Activated CD8-positive, alpha-beta memory T cell treated with anti-CD3 and anti-CD28 coated beads, Interleukin-2, amount 50 U/mL, for 48 hours (primary cell): ENCODE data around the gene BUD23.
"Not testable (repeated sequence)": the region's sequence is repeated elsewhere in the genome, so short reads cannot be mapped to it uniquely, and the experiment has no call there.

Experiments
- DNase-seq: peaks from one replicate; pipeline ENCODE4 v3.0.0-alpha.2; 2020

Gene BUD23

DNA sequence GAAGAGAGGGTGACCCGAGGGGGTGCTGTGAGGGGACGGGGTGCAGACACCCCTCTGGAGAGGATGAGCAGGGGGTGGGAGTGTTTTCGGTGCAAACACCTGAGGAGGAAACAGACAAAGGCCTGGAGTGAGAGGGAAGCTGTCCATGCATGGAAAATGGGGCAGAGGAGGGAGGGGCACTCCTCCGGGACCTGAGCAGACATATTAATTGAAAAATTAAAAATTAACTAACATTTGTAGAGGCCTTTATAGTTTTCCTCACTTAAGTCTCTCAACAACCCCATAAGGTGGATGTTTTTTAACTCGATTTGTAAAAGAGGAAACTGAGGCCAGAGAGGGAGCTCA lies 14.5 kb upstream of the BUD23 start:
- no peak for DNase-seq

GRCh38 chr7:73669288-73669701 lies 14.1 kb upstream of the BUD23 start:
- DNase-seq: no peak

DNA sequence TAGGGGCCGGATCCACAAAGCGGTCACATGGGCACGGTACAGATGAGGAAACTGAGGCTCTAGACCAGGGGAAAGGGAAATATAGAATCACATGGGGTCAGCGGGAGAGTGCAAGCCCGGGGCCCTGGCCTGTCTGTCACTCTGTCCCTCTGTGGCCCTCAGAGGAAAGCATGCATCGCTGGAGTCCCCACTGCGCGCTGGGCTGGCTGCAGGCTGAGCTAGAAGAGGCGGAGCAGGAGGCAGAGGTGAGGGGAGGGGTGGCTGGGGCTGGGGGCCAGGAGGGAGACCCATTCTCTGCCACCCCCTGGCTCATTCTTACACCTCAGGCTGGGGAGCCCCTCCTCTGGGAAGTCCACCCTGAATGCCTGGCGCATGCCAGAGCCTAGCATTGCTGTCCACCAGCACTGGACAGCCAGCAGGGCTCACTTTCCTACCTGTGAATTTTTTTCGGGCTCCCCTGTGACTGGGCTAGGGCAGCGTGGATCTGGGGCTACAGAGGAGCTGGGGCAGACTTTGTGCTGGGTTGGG lies 13.5 kb upstream of the BUD23 start:
- DNase-seq: no peak

DNA sequence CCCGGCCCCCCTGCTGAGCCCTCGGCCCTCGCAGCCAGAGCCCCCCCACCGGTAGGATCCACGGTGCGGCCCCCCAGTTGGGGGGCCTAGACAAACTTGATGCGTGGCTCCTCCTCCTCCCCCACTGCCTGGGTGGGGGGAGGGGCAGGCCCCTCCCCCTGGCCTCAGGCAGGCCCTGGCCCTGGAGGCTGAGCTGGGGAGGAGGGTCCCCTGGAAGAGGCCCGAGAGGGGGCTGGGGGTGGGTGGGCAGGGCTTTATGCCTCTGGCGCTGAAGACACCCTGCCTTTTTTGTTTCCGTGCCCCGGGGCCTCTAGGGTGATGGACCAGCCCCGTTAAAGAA lies 12.1 kb upstream of the BUD23 start:
- no peak for DNase-seq

DNA sequence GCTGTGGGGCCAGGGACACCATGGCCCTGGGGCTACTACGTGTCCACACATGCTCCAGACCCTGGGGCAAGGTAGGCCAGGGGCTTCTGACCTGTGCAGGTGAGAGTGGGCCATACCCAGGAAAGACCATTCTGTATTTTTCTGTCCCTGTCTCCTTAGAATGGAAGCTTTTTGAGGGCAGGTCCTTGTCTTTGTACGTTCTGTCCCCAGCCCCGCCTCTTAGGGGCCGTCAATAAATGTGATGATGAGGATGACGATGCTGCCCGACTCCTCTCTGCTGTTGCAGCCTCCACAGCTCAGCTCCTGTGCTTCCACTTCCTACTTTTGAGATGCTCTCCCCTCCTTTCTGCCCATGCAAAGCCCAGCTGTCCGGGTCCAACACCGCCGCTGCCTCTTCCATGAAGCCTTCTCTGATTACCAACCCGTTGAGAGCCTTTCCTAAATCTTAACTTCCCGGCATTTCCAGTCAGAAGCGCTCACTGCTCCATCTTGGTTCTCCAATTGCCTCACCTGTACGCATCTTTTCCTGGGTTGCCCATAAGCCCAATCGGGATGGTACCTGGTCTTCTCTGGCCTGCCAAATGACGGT lies 11.4 kb upstream of the BUD23 start:
- no peak for DNase-seq

- DNase-seq: no peak
Measured at GRCh38 chr7:73674468-73675124, 8.8 kb upstream of the BUD23 start.

GRCh38 chr7:73676062-73676461 lies 7.3 kb upstream of the BUD23 start:
- not testable (repeated sequence) for DNase-seq

- no peak for DNase-seq
Measured at GRCh38 chr7:73678862-73679261, 4.5 kb upstream of the BUD23 start.

DNA sequence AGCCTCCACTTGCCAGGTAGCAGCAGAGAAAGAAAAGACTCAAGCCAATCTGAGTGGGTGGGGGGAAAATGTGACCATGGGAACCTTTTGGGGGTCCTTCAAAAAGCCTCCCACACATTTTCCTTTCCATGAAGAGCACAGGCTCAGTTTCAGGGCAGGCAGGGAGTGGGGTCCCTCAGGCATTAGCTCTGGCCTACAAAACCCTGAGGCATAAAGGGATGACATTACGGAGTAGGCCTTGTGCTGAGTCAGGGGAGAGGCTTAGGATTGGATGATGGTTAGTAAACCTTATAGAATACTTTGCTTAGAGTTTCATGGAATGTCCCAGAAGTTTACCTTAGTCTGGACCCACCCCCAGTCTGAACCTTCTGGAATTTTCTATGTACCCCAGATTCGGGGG lies 3.7 kb upstream of the BUD23 start:
- no peak for DNase-seq

DNA sequence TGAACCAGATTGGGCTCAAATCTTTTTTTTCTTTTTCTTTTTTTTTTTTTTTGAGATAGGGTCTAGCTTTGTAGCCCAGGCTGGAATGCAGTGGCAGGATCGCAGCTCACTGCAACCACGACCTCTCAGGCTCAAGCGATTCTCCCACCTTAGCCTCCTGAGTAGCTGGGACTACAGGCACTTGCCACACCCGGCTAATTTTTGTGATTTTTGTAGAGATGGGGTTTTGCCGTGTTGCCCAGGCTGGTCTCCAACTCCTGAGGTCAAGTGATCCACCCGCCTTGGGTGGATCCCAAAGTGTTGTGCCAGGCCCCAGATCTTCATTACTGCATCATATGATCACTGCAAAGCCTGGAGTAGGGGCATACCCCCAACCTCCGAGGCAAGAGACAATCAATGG lies 2.9 kb upstream of the BUD23 start:
- DNase-seq: no peak

- DNase-seq: no peak
Measured at GRCh38 chr7:73681031-73681430, 2.4 kb upstream of the BUD23 start.

DNA sequence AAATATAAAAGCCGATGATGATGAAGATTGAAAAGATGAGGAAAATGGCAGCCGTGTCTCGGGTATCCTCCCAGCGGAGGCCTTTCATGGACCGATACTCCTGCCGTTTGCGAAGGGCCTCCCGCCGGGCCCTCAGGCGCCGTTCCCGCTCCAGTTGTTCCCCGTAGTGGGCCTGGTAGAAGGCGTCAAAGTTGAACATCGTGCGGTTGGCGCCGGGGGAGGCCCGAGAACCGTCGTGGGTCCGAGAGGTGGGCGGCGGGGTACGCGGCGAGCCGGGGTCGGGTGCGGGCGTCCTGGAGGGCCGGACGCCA lies 697 bp upstream of the BUD23 start:
- no peak for DNase-seq

GRCh38 chr7:73683788-73684693 lies 644 bp downstream of the BUD23 start:
- DNase-seq: no peak

- DNase-seq: no peak
Measured at GRCh38 chr7:73685311-73685710, 1.9 kb downstream of the BUD23 start.

- no peak for DNase-seq
Measured at GRCh38 chr7:73688288-73688687, 4.9 kb downstream of the BUD23 start.

DNA sequence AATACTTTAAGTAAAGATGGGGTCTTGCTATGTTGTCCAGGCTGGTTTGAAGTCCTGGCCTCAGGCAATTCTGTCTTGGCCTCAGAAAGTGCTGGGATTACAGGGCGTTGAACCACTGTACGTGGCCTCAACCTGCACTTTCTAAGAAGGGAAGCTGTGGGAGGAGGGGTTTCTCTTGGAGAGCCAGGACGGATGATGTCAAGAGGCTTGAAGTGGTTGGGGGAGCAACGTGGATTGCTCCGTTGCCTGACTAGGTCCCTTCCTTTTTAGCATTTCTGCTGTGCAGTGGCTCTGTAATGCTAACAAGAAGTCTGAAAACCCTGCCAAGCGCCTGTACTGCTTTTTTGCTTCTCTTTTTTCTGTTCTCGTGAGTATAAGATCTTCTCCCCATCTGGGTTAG lies 7.2 kb downstream of the BUD23 start:
- no peak for DNase-seq

DNA sequence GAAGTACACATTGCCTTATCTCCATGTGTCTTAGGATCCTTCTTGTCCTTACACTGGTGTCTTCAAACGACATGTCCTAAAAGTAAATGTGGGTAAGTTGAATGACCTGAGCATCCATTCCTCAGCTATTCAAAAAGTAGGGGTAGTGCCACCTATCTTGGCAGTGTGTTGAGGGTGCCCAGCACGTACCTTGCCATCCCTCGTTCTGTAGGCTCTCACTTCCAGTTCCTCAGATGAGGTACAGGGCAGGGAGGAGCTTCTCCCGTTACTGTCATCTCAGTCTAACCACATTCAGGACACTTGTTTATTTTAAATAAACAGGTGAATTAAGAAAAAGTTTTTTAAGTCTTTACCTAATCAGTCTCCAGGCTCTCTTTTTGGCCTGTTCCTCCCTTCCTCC lies 13.0 kb downstream of the BUD23 start:
- no peak for DNase-seq

- DNase-seq: no peak
Measured at GRCh38 chr7:73698410-73698809, 15.0 kb downstream of the BUD23 start.

DNA sequence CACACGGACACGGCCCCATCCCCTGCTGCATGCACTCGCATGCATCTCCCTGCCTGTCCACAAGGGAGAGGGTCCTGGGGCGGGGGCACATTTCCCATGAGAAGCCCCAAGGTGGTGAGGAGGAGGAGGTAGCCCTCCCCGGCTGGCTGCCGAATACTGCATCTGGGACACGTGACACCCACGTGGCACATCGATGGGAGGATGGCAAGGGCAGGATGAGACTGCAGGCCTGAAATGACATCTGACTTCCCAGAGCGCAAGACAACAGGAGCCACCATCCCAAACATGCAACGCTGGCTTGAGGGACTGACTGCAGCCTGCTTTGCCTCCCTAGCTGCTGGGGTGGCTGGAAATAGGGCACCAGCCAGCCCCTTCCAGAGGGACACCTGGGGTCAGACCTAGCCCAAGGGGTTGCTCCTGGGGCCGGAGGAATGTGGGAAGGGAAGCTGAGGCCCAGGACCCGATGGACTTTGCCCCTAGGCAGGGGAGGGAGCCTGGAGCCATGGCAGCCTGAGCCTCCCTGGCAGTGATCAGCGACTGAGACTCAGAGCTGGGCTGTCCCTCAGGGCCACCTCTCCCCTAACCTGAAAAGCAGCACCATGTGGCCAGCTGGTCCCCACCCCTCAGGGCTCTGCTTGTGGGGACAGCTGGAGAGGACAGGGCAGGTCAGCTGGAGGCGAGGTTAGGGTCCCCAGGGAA lies 16.1 kb downstream of the BUD23 start:
- DNase-seq: no peak

DNA sequence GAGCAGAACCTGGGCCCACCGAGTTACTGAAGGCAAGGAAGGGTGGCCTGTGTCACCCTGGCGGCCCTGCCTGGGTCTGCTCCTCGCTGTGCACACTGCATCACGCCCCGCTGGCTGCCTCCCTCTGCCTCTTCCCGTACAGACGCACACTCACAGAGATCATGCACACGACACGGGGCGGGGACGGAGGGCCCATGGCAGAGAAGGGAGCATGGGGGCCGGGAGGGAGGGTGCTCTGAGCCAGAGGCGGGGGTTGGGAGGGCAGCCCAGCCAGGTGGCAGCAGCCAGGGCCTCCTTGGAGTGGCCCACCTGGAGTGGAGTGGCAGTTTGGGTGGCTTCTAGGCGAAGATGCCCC lies 16.6 kb downstream of the BUD23 start:
- DNase-seq: no peak

DNA sequence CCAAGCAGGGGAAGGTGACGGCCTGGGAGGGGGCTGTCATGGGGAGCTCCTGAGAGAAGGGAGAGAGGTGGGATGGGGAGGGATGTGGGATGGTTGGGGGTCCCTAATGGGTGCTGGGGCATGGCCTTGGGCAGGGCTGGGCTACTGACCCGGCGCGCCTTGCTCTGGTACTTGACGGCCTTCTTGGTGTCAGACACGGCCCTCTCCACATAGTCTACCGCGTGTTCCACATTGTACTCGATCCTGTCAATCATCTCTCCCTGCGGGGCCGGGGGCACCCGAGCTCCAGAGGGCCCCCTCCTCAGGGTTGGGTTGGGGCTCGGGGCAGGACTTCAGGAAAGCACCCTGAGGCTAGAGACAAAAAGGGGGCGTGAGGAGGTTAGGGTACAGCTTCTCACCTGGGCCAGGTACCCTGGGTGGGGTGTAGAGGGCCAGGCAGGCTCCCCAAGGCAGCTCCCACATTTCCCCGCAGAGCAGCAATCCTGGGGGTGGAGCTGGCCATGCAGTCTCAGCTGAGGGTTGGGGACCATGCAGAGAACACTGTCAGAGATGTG lies 17.3 kb downstream of the BUD23 start:
- no peak for DNase-seq

- DNase-seq: no peak
Measured at GRCh38 chr7:73701357-73701995, 18.1 kb downstream of the BUD23 start.

DNA sequence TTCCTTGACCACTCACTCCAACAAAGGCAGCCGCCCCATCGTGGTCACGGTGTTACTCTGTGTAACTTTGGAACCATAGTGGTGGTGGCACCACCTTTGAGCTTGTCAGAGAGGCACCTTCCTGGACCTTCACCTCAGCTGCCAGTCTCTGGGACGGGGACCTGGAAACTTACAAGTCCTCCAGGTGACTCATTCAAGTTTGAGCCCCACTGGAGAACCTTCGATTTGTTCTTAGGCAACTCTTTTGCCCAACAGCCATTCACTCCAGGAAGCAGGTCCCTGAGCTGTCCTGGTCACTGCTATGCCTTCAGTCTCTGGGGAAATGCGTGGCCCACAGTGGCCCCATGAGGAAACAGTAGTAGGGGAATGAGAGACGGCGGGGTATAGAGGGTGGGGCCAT lies 18.8 kb downstream of the BUD23 start:
- DNase-seq: no peak
